Cardiac septum (tissue), 1 donor: ENCODE results near the gene ZNF518B. TPM values are rescaled to one million over a fixed set of nuclear protein-coding genes. Genes with fewer than 3 reads are reported as not detected.

Experiments used
- total RNA-seq: library from RNA; stranded (reverse); fragmentation: NEBNext Ultra II Directional; extraction: Animal tissue kit (Norgen Biotek cat#: 25700); gene quantifications from one replicate; pipeline ENCODE4 v1.2.1, GENCODE V29; 2021
- donor health status: DM: no; HTN: no; CAD: no.

Gene ZNF518B
- total RNA-seq, 1 donor from 2014 or later: 22.7 TPM

Other genes with a start within 250 kb of the ZNF518B start
- not detected for gene CLNK, start 227.3 kb upstream of the ZNF518B start, total RNA-seq